PC-9 (cell line): ENCODE results near the gene CDC14B. TPM values are rescaled to one million over a fixed set of nuclear protein-coding genes. Genes with fewer than 3 reads are reported as not detected.

Source experiments
- BruUV-seq: library from RNA; stranded (reverse); fragments of 400-500 nt; replicated peaks from 2 replicates; lab custom pipeline; 2021; lab: Mats Ljungman, UMichigan
- CTCF ChIA-PET: fragments of 300-600 bp; sonication (Branson Sonifier 250); formaldehyde crosslinking; loops from one replicate; lab custom pipeline; 2022; ENCODE audit warnings: antibody characterized with exemption; lab: Charles Lee
- POLR2A ChIA-PET: fragments of 300-600 bp; sonication (Branson Sonifier 250); formaldehyde crosslinking; loops from one replicate; lab custom pipeline; 2022; ENCODE audit warnings: antibody characterized with exemption; ENCODE audit not compliant: unreplicated experiment; lab: Charles Lee
- DNase-seq, 2 experiments: peaks; one replicate each; pipeline versions ENCODE4 v3.0.0 to v3.0.0-alpha.2; 2015 to 2022; ENCODE audit warnings: mixed read lengths in 1 of 2
- H2AFZ ChIP-seq: fragments of 200-600 bp; sonication (generic); 2 replicates; pipeline ENCODE4 v1.8.1; 2017; ENCODE audit warnings: antibody characterized with exemption
- H3F3A ChIP-seq: fragments of 200-600 bp; sonication (generic); 2 replicates; pipeline ENCODE4 v1.8.1; 2017; ENCODE audit warnings: antibody characterized with exemption, mild to moderate bottlenecking, low read depth; ENCODE audit not compliant: insufficient read depth
- H3K27ac ChIP-seq: fragments of 200-600 bp; sonication (generic); 2 replicates; pipeline ENCODE4 v1.6.1; 2016; ENCODE audit warnings: mixed run types
- H3K27me3 ChIP-seq: fragments of 200-600 bp; sonication (generic); 2 replicates; pipeline ENCODE4 v1.6.1; 2016; ENCODE audit warnings: low read depth, mixed run types; ENCODE audit not compliant: insufficient read depth
- H3K36me3 ChIP-seq: fragments of 200-600 bp; sonication (generic); 2 replicates; pipeline ENCODE4 v1.6.1; 2016; ENCODE audit warnings: low read depth, mixed run types
- H3K4me1 ChIP-seq: fragments of 200-600 bp; sonication (generic); replicated peaks from 2 replicates; pipeline ENCODE4 v1.6.1; 2016; ENCODE audit warnings: mixed run types; ENCODE audit not compliant: insufficient read depth
- H3K4me2 ChIP-seq: fragments of 200-600 bp; sonication (generic); 2 replicates; pipeline ENCODE4 v1.6.1; 2017; ENCODE audit warnings: mixed run types
- H3K4me3 ChIP-seq: fragments of 200-600 bp; sonication (generic); 2 replicates; pipeline ENCODE4 v1.6.1; 2016; ENCODE audit warnings: mixed run types
- H3K79me2 ChIP-seq: fragments of 200-600 bp; sonication (generic); 2 replicates; pipeline ENCODE4 v1.6.1; 2017; ENCODE audit warnings: low read depth, mixed run types
- H3K9me2 ChIP-seq: fragments of 200-600 bp; sonication (generic); 2 replicates; pipeline ENCODE4 v1.8.1; 2017; ENCODE audit warnings: mild to moderate bottlenecking; ENCODE audit not compliant: insufficient read depth
- H3K9me3 ChIP-seq: fragments of 200-600 bp; sonication (generic); 2 replicates; pipeline ENCODE4 v1.8.1; 2016; ENCODE audit warnings: low read depth; ENCODE audit not compliant: insufficient read depth
- H4K20me1 ChIP-seq: fragments of 200-600 bp; sonication (generic); 2 replicates; pipeline ENCODE4 v1.8.1; 2017; ENCODE audit not compliant: insufficient read depth
- EZH2 ChIP-seq: fragments of 200-600 bp; sonication (generic); IDR thresholded peaks from 2 replicates; pipeline ENCODE4 v1.8.0; 2017; ENCODE audit warnings: antibody characterized with exemption, low read depth
- intact Hi-C: fragments of 100-400 bp; cut with micrococcal nuclease; formaldehyde crosslinking; loops from one replicate; pipeline ENCODE4 v1.10.0; 2022; ENCODE audit not compliant: unreplicated experiment
- total RNA-seq: library from RNA; stranded (reverse); gene quantifications from 2 replicates; pipeline ENCODE4 v1.2.3, GENCODE V29; 2021
- TF ChIP-seq, protein P1 (sequence below): fragments of 200-600 bp; sonication (generic); conservative IDR thresholded peaks from 2 replicates; pipeline ENCODE4 v1.6.1; 2017; ENCODE audit warnings: mixed run types, antibody characterized with exemption, mild to moderate bottlenecking, moderate library complexity

CDC14B gene
- total RNA-seq, 1 experiment from 2014 or later, result 47.2 TPM

DNA sequence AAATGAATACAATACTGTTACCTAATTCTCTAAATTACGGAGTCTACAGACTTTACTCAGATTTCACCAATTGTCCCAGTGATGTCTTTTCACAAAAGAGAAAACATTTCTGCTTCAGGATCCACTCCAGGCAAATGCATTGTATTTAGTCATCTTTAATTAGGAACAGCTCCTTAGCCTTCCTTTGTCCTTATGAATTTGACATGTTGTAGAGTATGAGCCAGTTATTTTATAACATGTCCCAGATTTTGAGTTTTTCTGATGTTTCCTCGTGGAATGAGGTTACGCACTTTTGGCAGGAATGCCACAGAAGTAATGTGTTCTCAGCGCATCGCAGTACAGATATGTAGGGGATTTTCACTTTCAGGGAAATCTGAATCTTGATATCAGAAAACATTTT lies 159.2 kb downstream of the CDC14B start:
- Histone ChIP-seq H3K4me2 (no peak overlapping the region), H2AFZ (no peak overlapping the region), H4K20me1 (no peaks in the 10 kb centered on the region), H3K9me2 (no peaks in the 10 kb centered on the region), H3K4me3 (no peak overlapping the region), H3K27ac (no peak overlapping the region), H3F3A (peaks cover 5% of the 10 kb centered on the region; the same call in 1 of the 2 replicates), H3K36me3 (no peaks in the 10 kb centered on the region; the same call in 1 of the 2 replicates), H3K79me2 (no peaks in the 10 kb centered on the region), H3K4me1 (no peaks in the 10 kb centered on the region), H3K9me3 (no peaks in the 10 kb centered on the region), H3K27me3 (no peaks in the 10 kb centered on the region)
- no TSS peak for BruUV-seq
- DNase-seq, result no peak
- CTCF ChIA-PET, result no interaction called here
- POLR2A ChIA-PET, result no interaction called here
- intact Hi-C loops, result no loop called here
- TF ChIP-seq, protein P1, sequence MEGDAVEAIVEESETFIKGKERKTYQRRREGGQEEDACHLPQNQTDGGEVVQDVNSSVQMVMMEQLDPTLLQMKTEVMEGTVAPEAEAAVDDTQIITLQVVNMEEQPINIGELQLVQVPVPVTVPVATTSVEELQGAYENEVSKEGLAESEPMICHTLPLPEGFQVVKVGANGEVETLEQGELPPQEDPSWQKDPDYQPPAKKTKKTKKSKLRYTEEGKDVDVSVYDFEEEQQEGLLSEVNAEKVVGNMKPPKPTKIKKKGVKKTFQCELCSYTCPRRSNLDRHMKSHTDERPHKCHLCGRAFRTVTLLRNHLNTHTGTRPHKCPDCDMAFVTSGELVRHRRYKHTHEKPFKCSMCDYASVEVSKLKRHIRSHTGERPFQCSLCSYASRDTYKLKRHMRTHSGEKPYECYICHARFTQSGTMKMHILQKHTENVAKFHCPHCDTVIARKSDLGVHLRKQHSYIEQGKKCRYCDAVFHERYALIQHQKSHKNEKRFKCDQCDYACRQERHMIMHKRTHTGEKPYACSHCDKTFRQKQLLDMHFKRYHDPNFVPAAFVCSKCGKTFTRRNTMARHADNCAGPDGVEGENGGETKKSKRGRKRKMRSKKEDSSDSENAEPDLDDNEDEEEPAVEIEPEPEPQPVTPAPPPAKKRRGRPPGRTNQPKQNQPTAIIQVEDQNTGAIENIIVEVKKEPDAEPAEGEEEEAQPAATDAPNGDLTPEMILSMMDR, result no peak
- TF ChIP-seq EZH2, result no peak

DNA sequence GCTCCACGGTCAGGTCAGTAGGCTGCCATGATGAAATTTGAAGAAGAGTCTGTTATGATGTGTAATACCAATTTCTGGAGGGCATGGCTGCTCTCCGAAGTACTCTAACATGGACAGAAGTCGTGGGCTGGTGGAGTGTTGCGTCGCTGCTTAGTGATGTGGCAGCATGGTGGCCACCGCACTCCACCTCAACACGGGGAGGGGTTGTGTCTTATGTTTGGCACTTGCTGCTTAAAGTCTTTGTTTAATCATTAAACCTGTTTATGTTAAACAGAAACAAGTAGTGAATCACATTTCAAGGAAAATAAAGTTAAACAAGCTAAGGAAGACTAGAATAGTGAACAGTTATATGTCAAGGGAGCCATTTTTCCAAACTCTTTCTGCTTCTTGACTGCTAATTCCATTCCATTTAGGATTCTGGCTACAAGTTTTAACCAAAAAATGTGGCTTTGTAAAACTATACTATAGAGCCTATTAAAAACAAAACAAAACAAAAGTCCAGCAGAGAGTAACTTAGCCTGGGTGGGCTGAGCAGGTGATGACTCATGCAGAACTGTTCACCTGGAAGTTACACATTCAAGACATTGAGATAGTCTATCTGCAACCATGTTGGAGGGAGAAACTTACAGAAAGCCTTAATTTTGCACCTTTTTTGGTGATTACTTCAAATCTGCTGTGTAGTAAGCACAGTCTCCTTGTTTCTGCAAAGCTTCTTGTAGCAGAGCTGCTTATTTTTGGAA lies 160.2 kb downstream of the CDC14B start:
- no peak overlapping the region for H3K4me2 ChIP-seq
- CTCF ChIA-PET, result interaction anchor here (0.6 to 0.7 kb wide), 2 partner anchors 15 to 17 kb away, joined by 3 read pairs; no protein-coding TSS in a partner anchor
- TF ChIP-seq EZH2, result no peak
- TF ChIP-seq, protein P1, result no peak
- H3K36me3 ChIP-seq, result no peaks in the 10 kb centered on the region; the same call in 1 of the 2 replicates
- no peaks in the 10 kb centered on the region for H4K20me1 ChIP-seq
- no peaks in the 10 kb centered on the region for H3K9me2 ChIP-seq
- no peak for DNase-seq
- intact Hi-C loops, result no loop called here
- no peak overlapping the region for H2AFZ ChIP-seq
- H3K27ac ChIP-seq, result no peak overlapping the region
- H3K27me3 ChIP-seq, result no peaks in the 10 kb centered on the region
- H3F3A ChIP-seq, result peaks cover 5% of the 10 kb centered on the region; the same call in 1 of the 2 replicates
- H3K79me2 ChIP-seq, result no peaks in the 10 kb centered on the region
- no TSS peak for BruUV-seq
- POLR2A ChIA-PET, result no interaction called here
- no peaks in the 10 kb centered on the region for H3K9me3 ChIP-seq
- H3K4me1 ChIP-seq, result no peaks in the 10 kb centered on the region
- H3K4me3 ChIP-seq, result no peak overlapping the region

DNA sequence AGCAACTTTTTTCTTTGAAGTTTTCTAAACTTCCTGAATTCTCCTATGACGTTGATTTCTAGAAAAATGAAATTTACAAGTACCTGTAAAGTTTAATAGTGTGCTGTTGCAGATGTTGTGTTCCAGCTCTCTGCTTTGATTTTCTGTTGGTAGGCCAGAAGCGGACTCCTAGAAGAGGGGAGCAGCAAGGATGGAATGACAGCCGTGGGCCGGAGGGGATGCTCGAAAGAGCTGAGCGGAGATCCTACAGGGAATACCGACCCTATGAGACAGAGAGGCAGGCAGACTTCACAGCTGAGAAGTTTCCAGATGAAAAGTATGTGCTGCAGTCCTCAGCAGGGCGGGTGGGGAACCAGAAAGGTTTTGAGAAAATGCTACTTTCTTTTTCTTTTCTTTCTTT lies 161.4 kb downstream of the CDC14B start:
- Histone ChIP-seq H3K79me2 (no peaks in the 10 kb centered on the region), H3K9me2 (no peaks in the 10 kb centered on the region), H3K27me3 (no peaks in the 10 kb centered on the region), H3F3A (peaks cover 5% of the 10 kb centered on the region; the same call in 1 of the 2 replicates), H4K20me1 (no peaks in the 10 kb centered on the region), H3K9me3 (no peaks in the 10 kb centered on the region), H2AFZ (no peak overlapping the region), H3K27ac (no peak overlapping the region), H3K4me2 (no peak overlapping the region), H3K36me3 (no peaks in the 10 kb centered on the region; the same call in 1 of the 2 replicates), H3K4me1 (no peaks in the 10 kb centered on the region), H3K4me3 (no peak overlapping the region)
- intact Hi-C loops, result no loop called here
- no peak for DNase-seq
- ChIA-PET CTCF (interaction anchor here (0.6 kb wide), 1 partner anchor 216 kb away, joined by 10 read pairs; no protein-coding TSS in a partner anchor), POLR2A (no interaction called here)
- no TSS peak for BruUV-seq
- TF ChIP-seq EZH2, result no peak
- TF ChIP-seq, protein P1, result no peak
